Inflammatory macrophage (primary cell): ENCODE measurements around the gene APOM.
A peak's percentile ranks its signal among the peaks of the same experiment; 100 is the strongest.

ENCODE experiments used
- DNase-seq, 2 donors: peaks; one replicate each; pipeline ENCODE4 v3.0.0-alpha.2; 2020 to 2022
- total RNA-seq, 18 experiments: gene quantifications; one replicate each; lab custom pipeline; 2026; ENCODE audit warnings: mixed read lengths in 6 of 18, inconsistent platforms in 2 of 18; lab: John Stamatoyannopoulos, UW

The APOM gene
- total RNA-seq, result 0.41 to 1.2 (median 0.81) reads per million in 18 experiments

- no peak for DNase-seq
Measured at GRCh38 chr6:31655349-31656237, at the start of gene APOM. APOM (plus strand) TSS chr6:31655894; CDS start chr6:31655967, 73 bp downstream.

GRCh38 chr6:31607317-31607716 lies 48.4 kb upstream of the APOM start:
- no peak for DNase-seq

DNA sequence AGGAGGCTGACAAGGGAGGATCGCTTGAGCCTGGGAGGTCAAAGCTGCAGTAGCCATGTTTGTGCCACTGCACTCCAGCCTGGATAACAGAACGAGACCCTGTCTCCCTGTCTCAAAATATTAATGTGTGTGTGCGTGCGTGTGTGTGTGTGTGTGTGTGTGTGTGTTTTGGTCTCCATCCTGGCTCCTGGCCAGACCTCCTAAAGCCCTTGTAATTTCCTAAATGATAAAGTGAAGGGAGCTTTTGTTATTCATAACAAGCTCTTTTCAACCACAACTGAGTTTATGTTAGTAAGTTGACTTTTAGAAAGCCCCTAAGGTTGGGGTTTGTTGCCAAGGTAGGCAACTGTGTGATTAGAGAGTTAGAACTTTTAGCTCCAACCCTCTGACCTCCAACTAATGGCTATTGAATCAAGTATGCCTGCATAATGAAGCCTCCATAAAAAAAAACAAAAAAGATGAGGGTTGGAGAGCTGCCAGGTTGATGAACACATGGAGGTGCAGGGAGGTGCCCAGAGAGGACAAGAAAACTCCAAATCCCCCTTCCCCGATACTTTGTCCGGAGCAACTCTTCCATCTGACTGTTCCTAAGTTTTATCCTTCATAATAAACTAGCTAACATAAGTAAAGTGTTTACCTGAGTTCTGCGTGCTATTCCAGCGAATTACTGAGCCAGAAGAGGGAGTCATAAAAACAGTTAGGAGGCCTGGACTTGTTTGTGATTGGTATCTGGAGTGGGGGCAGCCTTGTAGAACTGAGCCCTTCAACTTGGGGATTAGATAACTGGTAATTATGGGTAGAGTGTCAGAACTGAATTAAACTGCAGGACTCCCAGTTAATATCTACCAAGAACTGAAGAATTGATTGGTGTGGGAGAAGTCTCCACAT lies 45.9 kb upstream of the APOM start:
- no peak for DNase-seq

GRCh38 chr6:31610968-31611367 lies 44.7 kb upstream of the APOM start:
- peak; percentile 28 to 42 for DNase-seq

GRCh38 chr6:31614075-31614619 lies 41.5 kb upstream of the APOM start:
- DNase-seq, result peak; percentile 47 to 66

DNA sequence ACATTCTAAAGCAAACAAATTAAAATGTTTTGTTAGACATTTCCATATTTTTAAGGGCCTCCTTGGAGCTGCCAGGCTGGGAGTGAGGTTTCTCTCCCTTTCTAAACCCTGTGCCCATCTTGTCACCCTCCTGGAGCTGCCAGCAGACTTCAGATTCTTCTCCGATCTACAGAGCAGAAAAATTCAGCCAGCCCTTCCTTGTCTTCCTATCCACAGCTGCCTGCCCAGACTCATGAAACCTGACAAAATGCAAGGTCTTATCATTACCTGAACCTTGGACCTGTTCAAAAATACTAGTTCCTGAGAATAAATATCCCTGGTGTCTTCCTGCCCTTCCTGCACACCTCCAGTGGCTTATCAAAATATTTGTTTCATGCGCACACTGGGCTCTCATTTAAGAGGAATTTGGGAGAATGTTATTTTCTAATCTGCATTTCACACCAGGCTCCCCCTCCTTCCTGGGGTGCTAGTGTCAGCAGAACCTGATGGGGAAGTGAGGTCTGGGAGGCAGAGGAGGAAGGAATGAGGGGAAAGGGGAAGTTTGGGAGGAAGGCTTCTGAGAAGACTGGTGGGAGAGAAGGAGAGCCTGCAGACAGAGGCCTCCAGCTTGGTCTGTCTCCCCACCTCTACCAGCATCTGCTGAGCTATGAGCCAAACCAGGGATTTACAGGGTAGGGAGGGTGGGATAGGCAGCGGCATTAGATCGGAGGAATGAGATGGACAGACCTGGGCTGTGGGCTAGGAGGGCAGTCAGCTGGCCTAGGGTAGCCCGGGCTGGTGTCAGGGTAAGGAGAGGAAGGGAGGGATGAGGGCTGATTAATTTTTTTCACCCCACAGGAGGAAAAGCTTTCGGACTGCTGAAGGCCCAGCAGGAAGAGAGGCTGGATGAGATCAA lies 40.8 kb upstream of the APOM start, which contains the start of gene AIF1:
AIF1 (plus strand) TSS at position 551 of the 895 bp plus-strand sequence; CDS start at position 647, 96 bp downstream.
- DNase-seq, result peak; percentile 78 to 80

- DNase-seq, result peak; percentile 17 to 18
Measured at GRCh38 chr6:31615748-31616147, 39.9 kb upstream of the APOM start.

DNA sequence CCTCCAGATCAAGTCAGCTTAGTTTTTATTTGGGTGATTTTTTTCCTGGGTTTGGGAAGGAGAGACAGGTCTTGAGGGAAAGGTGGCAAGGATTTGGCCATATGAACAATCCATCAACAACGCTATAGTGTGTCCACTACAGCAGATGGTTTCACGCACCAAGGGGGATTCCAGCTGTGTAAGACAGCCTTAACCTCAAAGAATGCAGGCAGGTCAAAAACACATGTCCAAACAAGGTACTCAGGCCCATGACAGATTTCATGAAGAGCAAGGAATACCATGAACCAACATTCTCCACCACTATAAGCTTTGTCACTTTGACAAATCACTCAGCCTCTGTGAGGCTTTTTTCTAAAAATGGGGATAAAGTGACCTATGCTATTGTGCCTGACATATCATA lies 38.7 kb upstream of the APOM start:
- no peak for DNase-seq

- DNase-seq, result peak; percentile 100
Measured at GRCh38 chr6:31619805-31620585, 35.7 kb upstream of the APOM start.

DNA sequence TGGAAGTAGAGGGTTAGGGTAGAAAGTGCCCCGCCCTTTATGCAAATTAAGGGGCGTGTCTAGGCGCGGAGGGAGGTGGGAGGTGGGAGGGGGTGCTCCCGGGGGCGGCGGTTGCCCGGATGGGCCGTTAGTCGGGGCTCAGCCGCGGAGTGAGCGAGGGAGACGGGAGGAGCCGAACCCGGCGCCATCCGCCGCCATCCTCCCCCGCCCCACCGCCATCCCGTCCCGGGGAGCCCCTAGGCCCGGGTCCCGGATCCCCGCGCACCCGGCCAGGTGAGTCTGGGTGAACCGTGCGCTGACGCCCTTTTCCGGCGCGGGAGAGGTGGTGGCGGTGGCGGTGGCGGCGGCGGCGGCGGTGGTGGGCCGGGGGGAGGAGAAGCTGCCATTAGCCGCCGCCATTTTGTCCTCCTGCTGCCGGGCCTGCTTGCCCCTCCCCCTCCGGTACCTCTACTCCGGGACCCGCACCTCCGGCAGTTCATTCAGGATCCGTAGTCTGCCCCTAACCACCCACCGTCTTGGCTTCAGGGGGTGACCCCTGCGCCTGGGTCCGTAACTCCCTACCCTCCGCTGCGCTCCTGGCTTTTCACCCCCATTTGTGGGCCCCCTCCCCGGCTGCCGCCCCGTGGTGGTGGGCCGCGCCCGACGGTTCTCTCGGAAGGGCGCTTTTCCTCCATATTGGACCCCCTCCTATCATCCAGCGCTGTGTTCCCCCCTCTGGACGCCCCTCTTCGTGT lies 34.9 kb upstream of the APOM start, which contains the start of gene PRRC2A:
PRRC2A (plus strand) TSS at position 130 of the 734 bp plus-strand sequence. CDS start 2,075 bp downstream, outside the sequence.
- DNase-seq, result peak in 1 of 2 donors; percentile 41

DNA sequence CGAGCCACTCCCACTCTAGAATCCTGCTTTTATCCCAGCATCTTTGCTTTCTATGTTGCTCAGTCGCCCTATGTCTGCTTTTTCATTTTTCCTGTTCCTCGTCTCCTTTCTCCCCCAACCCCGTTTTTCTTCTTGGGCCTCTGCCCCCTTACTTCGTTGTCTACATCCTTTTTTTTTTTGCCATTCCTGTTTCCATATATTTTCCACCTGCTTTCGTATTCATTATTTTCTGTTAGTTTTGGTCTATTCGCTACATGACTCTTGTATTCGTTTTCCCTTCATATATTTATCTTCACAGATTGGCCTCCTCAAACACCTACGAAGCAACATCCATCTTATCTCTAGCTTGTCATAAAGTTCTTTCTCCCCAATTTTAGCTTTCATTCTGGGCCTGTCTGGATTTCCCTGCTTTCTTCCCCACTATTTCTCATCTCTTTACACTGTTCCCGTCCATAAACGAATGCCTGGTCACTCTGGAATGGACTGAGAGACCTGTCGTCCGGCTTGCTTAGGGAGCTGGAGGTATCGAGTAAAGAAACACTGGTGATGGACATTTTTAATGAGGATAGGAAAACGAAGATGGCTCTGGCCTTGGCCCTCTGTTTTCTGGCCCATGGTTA lies 34.3 kb upstream of the APOM start:
- DNase-seq, result no peak

DNA sequence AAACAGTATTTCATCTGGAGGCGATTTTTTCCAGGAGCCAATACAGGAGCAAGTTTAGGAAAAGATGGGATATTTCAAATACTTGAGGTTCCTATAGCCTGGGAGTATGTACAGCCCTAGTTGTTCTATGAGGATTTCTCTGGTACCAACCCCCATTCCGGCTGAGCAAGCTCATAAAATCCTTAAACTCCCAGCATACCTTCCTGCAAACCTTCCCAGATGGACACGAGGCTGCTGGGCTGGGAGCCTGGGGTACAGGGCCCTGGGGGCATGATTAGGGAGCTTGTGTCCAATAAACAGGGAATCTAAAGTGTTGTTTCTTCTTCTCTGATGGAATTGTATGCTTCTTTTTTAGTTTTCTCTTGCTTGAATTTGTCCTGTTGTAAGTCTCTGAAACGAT lies 33.7 kb upstream of the APOM start:
- DNase-seq, result no peak

DNA sequence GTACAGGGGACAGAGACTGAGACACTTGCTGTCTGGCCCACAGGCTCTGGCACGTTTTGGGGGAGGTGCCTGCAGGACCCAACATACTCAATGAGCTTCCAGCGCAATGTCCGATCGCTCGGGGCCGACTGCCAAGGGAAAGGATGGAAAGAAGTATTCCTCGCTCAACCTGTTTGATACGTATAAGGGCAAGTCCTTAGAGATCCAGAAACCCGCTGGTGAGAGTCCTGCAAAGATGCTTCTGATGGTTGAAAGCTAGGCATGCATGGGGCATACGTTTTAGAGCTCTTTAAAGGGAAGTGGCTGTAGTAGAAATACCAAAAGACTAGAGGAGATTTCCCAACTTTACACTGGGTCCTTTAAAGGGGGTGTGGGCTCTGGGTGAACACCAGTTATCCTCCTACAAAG lies 33.0 kb upstream of the APOM start:
- peak; percentile 57 to 59 for DNase-seq

GRCh38 chr6:31624070-31624469 lies 31.6 kb upstream of the APOM start:
- no peak for DNase-seq

GRCh38 chr6:31626952-31627351 lies 28.7 kb upstream of the APOM start:
- DNase-seq, result no peak

DNA sequence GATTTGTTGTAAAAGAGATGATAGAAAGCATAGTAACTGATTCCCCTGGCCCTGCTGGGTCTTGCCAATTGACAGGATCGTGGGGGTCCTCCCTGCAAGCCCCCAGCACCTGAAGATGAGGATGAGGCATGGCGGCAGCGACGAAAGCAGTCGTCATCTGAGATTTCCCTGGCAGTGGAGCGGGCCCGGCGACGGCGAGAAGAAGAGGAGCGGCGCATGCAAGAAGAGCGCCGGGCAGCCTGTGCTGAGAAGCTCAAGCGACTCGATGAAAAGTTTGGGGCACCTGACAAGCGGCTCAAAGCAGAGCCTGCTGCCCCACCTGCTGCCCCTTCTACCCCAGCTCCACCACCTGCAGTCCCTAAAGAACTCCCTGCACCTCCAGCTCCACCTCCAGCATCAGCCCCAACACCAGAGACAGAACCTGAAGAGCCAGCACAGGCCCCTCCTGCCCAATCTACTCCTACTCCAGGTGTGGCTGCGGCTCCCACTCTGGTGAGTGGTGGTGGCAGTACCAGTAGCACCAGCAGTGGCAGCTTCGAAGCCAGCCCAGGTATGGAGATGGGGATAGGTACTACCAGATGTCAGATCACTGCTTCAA lies 27.9 kb upstream of the APOM start:
- DNase-seq, result no peak

- no peak for DNase-seq
Measured at GRCh38 chr6:31629014-31629413, 26.7 kb upstream of the APOM start.

GRCh38 chr6:31630177-31630934 lies 25.3 kb upstream of the APOM start:
- no peak for DNase-seq
